GM12878 (cell line): ENCODE data around the gene SPRING1. TPM values are rescaled to one million over a fixed set of nuclear protein-coding genes. Genes with fewer than 3 reads are reported as not detected.

Source experiments
- ATAC-seq: fragments of 200-7000 bp; cut with Tn5 transposase; 3 replicates; pipeline ENCODE4 v1.9.1; 2020; ENCODE audit warnings: mild to moderate bottlenecking, moderate library complexity
- BruUV-seq: library from RNA; stranded (reverse); fragments of 400-500 nt; replicated peaks from 2 replicates; lab custom pipeline; 2021; lab: Mats Ljungman, UMichigan
- CTCF ChIA-PET: fragments of 300-600 bp; sonication (Branson Sonifier 250); formaldehyde crosslinking; extraction: SDS; loops from one replicate; lab custom pipeline; 2021; ENCODE audit warnings: inconsistent platforms; lab: Yijun Ruan, JAX
- POLR2A ChIA-PET: fragments of 350-600 bp; formaldehyde crosslinking; extraction: SDS; loops from one replicate; lab custom pipeline; 2021; ENCODE audit warnings: inconsistent platforms; lab: Charles Lee
- RAD21 ChIA-PET: fragments of 300-600 bp; sonication (Branson Sonifier 250); formaldehyde crosslinking; loops from one replicate; lab custom pipeline; 2023; ENCODE audit warnings: antibody characterized with exemption; ENCODE audit not compliant: unreplicated experiment; lab: Charles Lee
- SMC1A ChIA-PET: fragments of 300-600 bp; sonication (Branson Sonifier 250); formaldehyde crosslinking; loops from one replicate; lab custom pipeline; 2023; ENCODE audit not compliant: unreplicated experiment, uncharacterized antibody; lab: Charles Lee
- DNase-seq: peaks from one replicate; pipeline ENCODE4 v3.0.0-alpha.2; 2011; ENCODE audit warnings: low read depth, low spot score
- FAIRE-seq: peaks from 3 replicates; lab custom pipeline; 2011; peaks lifted over from hg19 to GRCh38; lab: Jason Lieb, UNC
- H2AFZ ChIP-seq: 2 replicates; pipeline ENCODE4 v1.6.0; 2011; ENCODE audit warnings: low read depth, low read length, control low read depth; ENCODE audit not compliant: control insufficient read depth
- H3K27ac ChIP-seq: 2 replicates; pipeline ENCODE4 v1.5.1; 2011; ENCODE audit warnings: control low read depth; ENCODE audit not compliant: control insufficient read depth, insufficient read depth
- H3K27me3 ChIP-seq, 2 experiments: replicated peaks in 1 of 2; 2 replicates each; pipeline versions ENCODE4 v1.6.0 to v1.6.1; 2011; ENCODE audit warnings: low read length in 1 of 2; ENCODE audit not compliant: control insufficient read depth in 2 of 2, insufficient read depth in 2 of 2
- H3K36me3 ChIP-seq, 2 experiments: 2 replicates each; pipeline ENCODE4 v1.5.1; 2011; ENCODE audit warnings: low read length in 1 of 2; ENCODE audit not compliant: control insufficient read depth in 2 of 2, insufficient read depth in 2 of 2
- H3K4me1 ChIP-seq: 2 replicates; pipeline ENCODE4 v1.6.1; 2011; ENCODE audit warnings: mild to moderate bottlenecking, low read length, moderate library complexity, mixed read lengths; ENCODE audit not compliant: control insufficient read depth, insufficient read depth
- H3K4me2 ChIP-seq: 2 replicates; pipeline ENCODE4 v1.6.0; 2011; ENCODE audit warnings: control low read depth; ENCODE audit not compliant: control insufficient read depth, insufficient read depth
- H3K4me3 ChIP-seq: fragments of 200-600 bp; sonication (generic); 2 replicates; pipeline ENCODE4 v1.5.1; 2016
- H3K79me2 ChIP-seq: 2 replicates; pipeline ENCODE4 v1.6.0; 2011; ENCODE audit warnings: low read length; ENCODE audit not compliant: control insufficient read depth, insufficient read depth
- H3K9ac ChIP-seq: 2 replicates; pipeline ENCODE4 v1.8.0; 2011; ENCODE audit warnings: low read length, control low read depth, mixed read lengths; ENCODE audit not compliant: control insufficient read depth, insufficient read depth
- H3K9me3 ChIP-seq: replicated peaks from 3 replicates; pipeline ENCODE4 v1.5.1; 2011; ENCODE audit warnings: mild to moderate bottlenecking, low read length; ENCODE audit not compliant: control insufficient read depth, insufficient read depth
- H4K20me1 ChIP-seq: 2 replicates; pipeline ENCODE4 v1.6.0; 2011; ENCODE audit not compliant: control insufficient read depth, insufficient read depth
- DPF2 ChIP-seq: fragments of 450-650 bp; IDR thresholded peaks from 2 replicates; pipeline ENCODE4 v1.6.1; 2017; ENCODE audit warnings: mild to moderate bottlenecking
- EZH2 ChIP-seq: IDR thresholded peaks from 2 replicates; pipeline ENCODE4 v1.6.1; 2012; ENCODE audit warnings: low read depth, mild to moderate bottlenecking, control low read depth, inconsistent platforms, low read length, borderline replicate concordance; ENCODE audit not compliant: control insufficient read depth
- FOXM1 ChIP-seq: IDR thresholded peaks from 2 replicates; pipeline ENCODE4 v1.6.1; 2012; ENCODE audit warnings: low read depth, mild to moderate bottlenecking, inconsistent platforms, low read length, moderate library complexity
- MLLT1 ChIP-seq: fragments of 450-650 bp; IDR thresholded peaks from 2 replicates; pipeline ENCODE4 v1.6.1; 2016; ENCODE audit warnings: mild to moderate bottlenecking
- MYB ChIP-seq: fragments of 150-350 bp; IDR thresholded peaks from 2 replicates; pipeline ENCODE4 v1.6.1; 2014; ENCODE audit warnings: mild to moderate bottlenecking, low read depth, low read length, borderline replicate concordance
- NBN ChIP-seq: fragments of 450-650 bp; IDR thresholded peaks from 2 replicates; pipeline ENCODE4 v1.6.1; 2016
- NFYA ChIP-seq: IDR thresholded peaks from 2 replicates; pipeline ENCODE4 v1.6.1; 2011; ENCODE audit warnings: low read depth, mild to moderate bottlenecking, low read length, improper control_type of control experiment, borderline replicate concordance
- NR2C1 ChIP-seq: fragments of 450-650 bp; IDR thresholded peaks from 2 replicates; pipeline ENCODE4 v1.6.1; 2017; ENCODE audit warnings: antibody characterized with exemption, mild to moderate bottlenecking, moderate library complexity
- POU2F2 ChIP-seq: IDR thresholded peaks from 3 replicates; pipeline ENCODE4 v1.6.1; 2011; ENCODE audit warnings: low read depth, mild to moderate bottlenecking, low read length, borderline replicate concordance
- SMAD1 ChIP-seq: fragments of 450-650 bp; IDR thresholded peaks from 2 replicates; pipeline ENCODE4 v1.6.1; 2018; ENCODE audit warnings: mild to moderate bottlenecking, low read depth; ENCODE audit not compliant: partially characterized antibody
- SMC3 ChIP-seq: IDR thresholded peaks from 2 replicates; pipeline ENCODE4 v1.6.1; 2011; ENCODE audit warnings: low read length, improper control_type of control experiment, borderline replicate concordance
- TCF3 ChIP-seq: IDR thresholded peaks from 2 replicates; pipeline ENCODE4 v1.6.1; 2012; ENCODE audit warnings: low read depth, mild to moderate bottlenecking, low read length, borderline replicate concordance; ENCODE audit not compliant: insufficient read depth
- ZNF207 ChIP-seq: fragments of 450-650 bp; IDR thresholded peaks from 2 replicates; pipeline ENCODE4 v1.6.1; 2014; ENCODE audit warnings: antibody characterized with exemption, mild to moderate bottlenecking, borderline replicate concordance
- ZNF592 ChIP-seq: fragments of 450-650 bp; IDR thresholded peaks from 2 replicates; pipeline ENCODE4 v1.6.1; 2017; ENCODE audit warnings: mild to moderate bottlenecking, moderate library complexity
- ZZZ3 ChIP-seq: IDR thresholded peaks from 2 replicates; pipeline ENCODE4 v1.6.1; 2011; ENCODE audit warnings: low read depth; ENCODE audit not compliant: control insufficient read depth, insufficient read length
- WGBS: methylation state at CpG from one replicate; pipeline ENCODE4 v1.1.6; 2016; ENCODE audit warnings: low lambda C conversion rate; ENCODE audit not compliant: insufficient replicate concordance, insufficient coverage; ENCODE audit errors: missing lambda C conversion rate; 5-methylcytosine and 5-hydroxymethylcytosine counted together
- in situ Hi-C: fragments of 300-500 bp; cut with MboI; formaldehyde crosslinking; loops from 9 replicates; pipeline ENCODE4 v1.14.3; 2018; ENCODE audit warnings: mixed read lengths
- intact Hi-C: fragments of 100-400 bp; cut with micrococcal nuclease; formaldehyde crosslinking; loops from one replicate; pipeline ENCODE4 v1.14.2; 2022; ENCODE audit not compliant: unreplicated experiment
- polyA plus RNA-seq, 11 experiments: library from polyadenylated mRNA; depleted of rRNA in 4 of 11; unstranded in 6 of 11; stranded (reverse) in 5 of 11; fragments of >200 nt; fragmentation: Nextera tagmentation in 4 of 11; fragmentation: Illumina TruSeq in 1 of 11; extraction: Ambion mirVana in 4 of 11; extraction: Trizol in 1 of 11; gene quantifications; 1 replicate in 1 of 11; 2 replicates in 10 of 11; pipeline versions ENCODE4 v1.2.1 to v1.2.3, GENCODE V29; 2011 to 2016; ENCODE audit warnings: inconsistent platforms in 2 of 11, missing spikeins in 2 of 11, low read depth in 1 of 11
- total RNA-seq, 4 experiments: library from RNA; depleted of rRNA in 3 of 4; stranded (reverse); fragments of >200 nt in 3 of 4; fragmentation: Illumina TruSeq in 1 of 4; extraction: Trizol in 1 of 4; gene quantifications; 2 replicates each; pipeline versions ENCODE4 v1.2.1 to v1.2.3, GENCODE V29; 2013 to 2021
- TF ChIP-seq, protein P1 (sequence below): fragments of 450-650 bp; IDR thresholded peaks from 2 replicates; pipeline ENCODE4 v1.6.1; 2017; ENCODE audit warnings: mild to moderate bottlenecking

The SPRING1 gene
- total and polyA plus RNA-seq, 10 of the 15 experiments (the other 5 are each of a cell fraction or from before 2014, with no cell fraction given) = 2.5 to 25.7 (median 14.3) TPM

DNA sequence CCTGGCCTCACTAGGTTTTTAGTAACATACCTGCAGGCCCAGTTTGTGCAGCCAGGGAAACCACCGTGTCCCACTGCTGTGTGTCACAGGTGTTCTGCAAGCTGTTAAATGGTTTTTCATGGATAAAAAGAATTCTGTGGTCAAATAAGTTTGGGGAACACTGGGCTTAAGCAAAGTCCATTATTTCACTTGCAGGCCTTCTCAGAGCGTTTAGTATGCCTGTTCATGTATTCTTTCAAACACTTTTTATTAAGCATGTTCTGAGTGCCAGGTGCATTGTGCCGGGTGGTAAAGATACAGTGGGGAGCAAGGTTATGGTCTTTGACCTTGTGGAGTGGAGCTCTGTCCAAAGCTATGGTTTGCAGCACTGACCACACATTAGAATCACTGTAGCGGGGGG lies 7.7 kb upstream of the SPRING1 start:
- CTCF ChIA-PET = no interaction called here
- SMC1A ChIA-PET = interaction anchor here (1.3 kb wide), 1 partner anchor 14 kb away, joined by 3 read pairs; no protein-coding TSS in a partner anchor
- RAD21 ChIA-PET = no interaction called here
- no peaks in the 10 kb centered on the region for H3K79me2 ChIP-seq
- H3K4me2 ChIP-seq = no peak overlapping the region
- FAIRE-seq = no peak
- no TSS peak for BruUV-seq
- no peaks in the 10 kb centered on the region for H3K27me3 ChIP-seq
- in situ Hi-C loops = no loop called here
- no peak overlapping the region for H3K27ac ChIP-seq
- no peak overlapping the region for H3K9ac ChIP-seq
- no peak for ATAC-seq
- intact Hi-C loops = no loop called here
- POLR2A ChIA-PET = interaction anchor here (0.5 kb wide), 1 partner anchor 72 kb away, joined by 5 read pairs; no protein-coding TSS in a partner anchor
- no peaks in the 10 kb centered on the region for H4K20me1 ChIP-seq
- peaks cover 0 to 2% of the 10 kb centered on the region in 2 experiments; a peak in 1 of 4 replicates for H3K36me3 ChIP-seq
- DNase-seq = no peak
- H2AFZ ChIP-seq = no peak overlapping the region
- no peaks in the 10 kb centered on the region for H3K9me3 ChIP-seq
- 98% methylated on average over 4 of the region's 4 CpGs for WGBS
- H3K4me1 ChIP-seq = no peaks in the 10 kb centered on the region
- H3K4me3 ChIP-seq = no peak overlapping the region
- TF ChIP-seq EZH2 = no peak
- no peak for TF ChIP-seq NBN
- TF ChIP-seq SMC3 = no peak
- no peak for TF ChIP-seq ZZZ3
- no peak for TF ChIP-seq DPF2
- TF ChIP-seq NFYA = no peak
- TF ChIP-seq NR2C1 = no peak
- no peak for TF ChIP-seq POU2F2
- no peak for TF ChIP-seq SMAD1
- no peak for TF ChIP-seq MLLT1
- TF ChIP-seq, protein P1, sequence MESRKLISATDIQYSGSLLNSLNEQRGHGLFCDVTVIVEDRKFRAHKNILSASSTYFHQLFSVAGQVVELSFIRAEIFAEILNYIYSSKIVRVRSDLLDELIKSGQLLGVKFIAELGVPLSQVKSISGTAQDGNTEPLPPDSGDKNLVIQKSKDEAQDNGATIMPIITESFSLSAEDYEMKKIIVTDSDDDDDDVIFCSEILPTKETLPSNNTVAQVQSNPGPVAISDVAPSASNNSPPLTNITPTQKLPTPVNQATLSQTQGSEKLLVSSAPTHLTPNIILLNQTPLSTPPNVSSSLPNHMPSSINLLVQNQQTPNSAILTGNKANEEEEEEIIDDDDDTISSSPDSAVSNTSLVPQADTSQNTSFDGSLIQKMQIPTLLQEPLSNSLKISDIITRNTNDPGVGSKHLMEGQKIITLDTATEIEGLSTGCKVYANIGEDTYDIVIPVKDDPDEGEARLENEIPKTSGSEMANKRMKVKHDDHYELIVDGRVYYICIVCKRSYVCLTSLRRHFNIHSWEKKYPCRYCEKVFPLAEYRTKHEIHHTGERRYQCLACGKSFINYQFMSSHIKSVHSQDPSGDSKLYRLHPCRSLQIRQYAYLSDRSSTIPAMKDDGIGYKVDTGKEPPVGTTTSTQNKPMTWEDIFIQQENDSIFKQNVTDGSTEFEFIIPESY = no peak
- no peak for TF ChIP-seq MYB
- no peak for TF ChIP-seq ZNF207
- no peak for TF ChIP-seq FOXM1
- no peak for TF ChIP-seq ZNF592
- no peak for TF ChIP-seq TCF3
